Progenitor cell of endocrine pancreas (in vitro differentiated cells): ENCODE measurements around the gene NPL. TPM values are rescaled to one million over a fixed set of nuclear protein-coding genes. Genes with fewer than 3 reads are reported as not detected.

Source experiments
- DNase-seq: peaks from one replicate; pipeline ENCODE4 v3.0.0; 2021; ENCODE audit warnings: low spot score; ENCODE audit not compliant: unreplicated experiment
- H3K27ac Mint-ChIP-seq: 2 replicates; pipeline ENCODE4 v1.8.0; 2021; ENCODE audit warnings: mild to moderate bottlenecking, moderate library complexity, mixed read lengths
- H3K27me3 Mint-ChIP-seq: 2 replicates; pipeline ENCODE4 v1.8.0; 2021; ENCODE audit warnings: mixed read lengths
- H3K36me3 Mint-ChIP-seq: 2 replicates; pipeline ENCODE4 v1.8.0; 2022; ENCODE audit warnings: mixed read lengths; ENCODE audit not compliant: insufficient read depth
- H3K4me1 Mint-ChIP-seq: 2 replicates; pipeline ENCODE4 v1.8.0; 2021; ENCODE audit warnings: low read depth, mixed read lengths
- H3K4me3 Mint-ChIP-seq: 2 replicates; pipeline ENCODE4 v1.8.0; 2021; ENCODE audit warnings: low read depth, mild to moderate bottlenecking, moderate library complexity, mixed read lengths
- H3K9me3 Mint-ChIP-seq: 2 replicates; pipeline ENCODE4 v1.8.0; 2021; ENCODE audit warnings: low read depth, mixed read lengths
- CTCF ChIP-seq: fragments of 200-600 bp; sonication (generic); IDR thresholded peaks from one replicate; pipeline ENCODE4 v1.5.0; 2021; ENCODE audit warnings: antibody characterized with exemption, mild to moderate bottlenecking; ENCODE audit not compliant: unreplicated experiment
- total RNA-seq: library from RNA; stranded (reverse); gene quantifications from 2 replicates; pipeline ENCODE4 v1.2.1, GENCODE V29; 2021

NPL gene
- total RNA-seq, 1 donor from 2014 or later: 2.0 TPM

DNA sequence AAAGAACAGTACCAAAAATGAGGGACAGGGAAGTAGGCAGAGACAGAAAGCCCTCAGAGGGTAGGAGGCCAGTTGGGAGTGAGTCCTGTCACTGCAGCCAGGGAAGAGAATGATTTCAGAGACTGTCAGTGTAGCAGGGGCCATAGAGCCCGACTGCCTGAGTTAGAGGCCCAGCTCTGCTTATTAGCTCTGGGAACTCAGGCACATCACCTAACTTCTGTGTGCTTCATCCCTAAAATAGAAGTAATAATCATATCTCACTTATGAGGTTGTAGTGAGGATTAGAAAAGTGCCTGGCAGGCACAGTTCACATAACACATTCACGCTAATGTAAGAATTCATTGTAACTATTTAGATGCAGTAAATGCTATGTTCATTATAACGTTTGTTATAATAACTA lies 18.3 kb downstream of the NPL start:
- Mint-ChIP-seq H3K9me3 (no peaks in the 10 kb centered on the region), H3K4me1 (no peaks in the 10 kb centered on the region), H3K36me3 (no peaks in the 10 kb centered on the region), H3K4me3 (no peak overlapping the region), H3K27me3 (no peaks in the 10 kb centered on the region), H3K27ac (no peak overlapping the region)
- no peak for TF ChIP-seq CTCF
- no peak for DNase-seq

GRCh38 chr1:182809414-182809957 lies 19.9 kb downstream of the NPL start:
- Mint-ChIP-seq H3K27me3 (no peaks in the 10 kb centered on the region), H3K4me1 (no peaks in the 10 kb centered on the region), H3K36me3 (no peaks in the 10 kb centered on the region), H3K27ac (no peak overlapping the region), H3K9me3 (no peaks in the 10 kb centered on the region), H3K4me3 (no peak overlapping the region)
- no peak for DNase-seq
- no peak for TF ChIP-seq CTCF

GRCh38 chr1:182811975-182812722 lies 22.6 kb downstream of the NPL start:
- peak overlapping the region; percentile 67 for H3K27ac Mint-ChIP-seq
- no peaks in the 10 kb centered on the region for H3K27me3 Mint-ChIP-seq
- DNase-seq: no peak
- peaks cover 6% of the 10 kb centered on the region for H3K4me1 Mint-ChIP-seq
- no peaks in the 10 kb centered on the region for H3K36me3 Mint-ChIP-seq
- no peaks in the 10 kb centered on the region for H3K9me3 Mint-ChIP-seq
- TF ChIP-seq CTCF: no peak
- no peak overlapping the region for H3K4me3 Mint-ChIP-seq

GRCh38 chr1:182816863-182817262 lies 27.3 kb downstream of the NPL start:
- H3K4me3 Mint-ChIP-seq: no peak overlapping the region

GRCh38 chr1:182817802-182818201 lies 28.2 kb downstream of the NPL start:
- DNase-seq: no peak
- Mint-ChIP-seq H3K4me3 (no peak overlapping the region), H3K4me1 (peaks cover 6% of the 10 kb centered on the region), H3K9me3 (no peaks in the 10 kb centered on the region), H3K27ac (no peak overlapping the region), H3K36me3 (no peaks in the 10 kb centered on the region), H3K27me3 (no peaks in the 10 kb centered on the region)
- TF ChIP-seq CTCF: no peak

More at GRCh38 chr1:182816863-182817262, 27.3 kb downstream of the NPL start:
- no peaks in the 10 kb centered on the region for H3K36me3 Mint-ChIP-seq
- H3K27me3 Mint-ChIP-seq: no peaks in the 10 kb centered on the region
- TF ChIP-seq CTCF: no peak
- H3K4me1 Mint-ChIP-seq: peaks cover 6% of the 10 kb centered on the region
- H3K9me3 Mint-ChIP-seq: no peaks in the 10 kb centered on the region
- no peak for DNase-seq
- H3K27ac Mint-ChIP-seq: no peak overlapping the region
